ENCODE results near the gene ZNF512B.

DNA sequence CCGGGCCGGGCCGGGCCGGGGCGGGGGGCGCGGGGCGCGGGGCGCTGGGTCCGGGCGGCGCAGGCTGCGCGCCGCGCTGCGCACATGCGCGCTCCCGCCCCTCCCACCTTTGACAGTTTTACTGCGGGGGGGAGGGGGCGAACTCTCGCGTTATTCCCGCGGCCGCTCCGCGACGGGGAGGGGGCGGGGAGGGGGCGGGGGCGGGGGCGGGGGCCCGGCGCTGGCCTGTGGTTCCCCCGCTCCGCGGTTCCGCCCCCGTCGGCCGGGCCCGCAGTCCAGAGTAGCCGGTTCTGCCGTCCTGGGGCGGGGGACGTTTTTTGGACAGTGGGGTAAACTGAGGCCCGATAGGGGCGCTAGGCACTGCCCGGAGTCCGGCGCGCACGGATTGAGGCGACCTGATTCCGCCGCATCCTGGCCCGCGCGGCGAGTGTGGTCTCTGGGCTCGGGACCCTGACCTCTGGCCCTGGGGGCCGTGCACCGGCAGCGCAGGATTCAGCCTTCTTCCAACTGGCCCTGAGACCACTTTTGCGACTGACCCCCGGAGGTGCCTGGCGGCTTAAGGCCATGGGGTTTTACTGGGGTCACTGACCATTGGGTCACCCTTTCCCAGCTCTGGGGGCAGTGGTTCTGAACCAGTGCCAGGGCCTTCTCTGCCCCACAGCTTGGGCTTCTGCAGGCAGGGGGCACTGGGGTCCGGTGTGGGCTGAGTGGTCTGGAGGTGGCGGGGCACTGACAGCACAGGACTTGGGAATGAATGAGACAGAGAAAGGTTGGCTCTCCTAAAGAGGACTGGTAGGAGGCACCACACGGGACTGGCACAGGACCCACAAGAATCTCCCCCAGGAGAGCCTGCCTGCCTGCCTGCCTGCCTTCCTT lies at the start of gene ZNF512B:
- TF ChIP-seq, protein P1, sequence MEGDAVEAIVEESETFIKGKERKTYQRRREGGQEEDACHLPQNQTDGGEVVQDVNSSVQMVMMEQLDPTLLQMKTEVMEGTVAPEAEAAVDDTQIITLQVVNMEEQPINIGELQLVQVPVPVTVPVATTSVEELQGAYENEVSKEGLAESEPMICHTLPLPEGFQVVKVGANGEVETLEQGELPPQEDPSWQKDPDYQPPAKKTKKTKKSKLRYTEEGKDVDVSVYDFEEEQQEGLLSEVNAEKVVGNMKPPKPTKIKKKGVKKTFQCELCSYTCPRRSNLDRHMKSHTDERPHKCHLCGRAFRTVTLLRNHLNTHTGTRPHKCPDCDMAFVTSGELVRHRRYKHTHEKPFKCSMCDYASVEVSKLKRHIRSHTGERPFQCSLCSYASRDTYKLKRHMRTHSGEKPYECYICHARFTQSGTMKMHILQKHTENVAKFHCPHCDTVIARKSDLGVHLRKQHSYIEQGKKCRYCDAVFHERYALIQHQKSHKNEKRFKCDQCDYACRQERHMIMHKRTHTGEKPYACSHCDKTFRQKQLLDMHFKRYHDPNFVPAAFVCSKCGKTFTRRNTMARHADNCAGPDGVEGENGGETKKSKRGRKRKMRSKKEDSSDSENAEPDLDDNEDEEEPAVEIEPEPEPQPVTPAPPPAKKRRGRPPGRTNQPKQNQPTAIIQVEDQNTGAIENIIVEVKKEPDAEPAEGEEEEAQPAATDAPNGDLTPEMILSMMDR (IDR thresholded peaks at IDR 0.05), result no peak
- TF ChIP-seq POLR2A (IDR thresholded peaks at IDR 0.05), result no peak
